GM12892 (cell line): ENCODE measurements around the gene CCDC179.

Experiments used
- POLR2A ChIP-seq: IDR thresholded peaks from 2 replicates; pipeline ENCODE4 v1.6.1; 2011; ENCODE audit warnings: low read depth, low read length, control low read depth
- POLR2AphosphoS5 ChIP-seq: IDR thresholded peaks from 2 replicates; pipeline ENCODE4 v1.6.1; 2011; ENCODE audit warnings: low read depth, low read length, control low read depth
- TAF1 ChIP-seq: IDR thresholded peaks from 2 replicates; pipeline ENCODE4 v1.6.1; 2011; ENCODE audit warnings: low read depth, mild to moderate bottlenecking, control low read depth, low read length, borderline replicate concordance

DNA sequence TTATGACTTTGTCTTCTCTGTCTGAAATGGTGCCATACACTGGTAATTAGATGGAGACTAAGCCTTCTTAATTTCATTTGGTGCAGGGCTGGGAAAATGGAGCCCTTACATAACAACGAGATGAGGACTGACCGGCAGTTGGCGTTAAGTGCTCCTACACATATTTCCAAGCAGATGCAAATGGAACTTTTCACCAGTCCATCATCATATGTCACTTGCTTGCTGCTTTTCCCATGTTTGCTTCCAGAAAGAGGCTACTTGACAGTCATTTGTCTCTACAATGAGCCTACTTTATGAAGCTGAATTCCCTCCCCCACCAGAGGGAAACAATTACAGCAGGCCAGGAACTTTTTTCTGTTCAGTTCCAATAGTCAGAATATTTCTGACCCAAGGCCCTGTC lies 63.2 kb downstream of the CCDC179 start:
- TF ChIP-seq POLR2A (no peak), POLR2AphosphoS5 (no peak), TAF1 (no peak)
